Central memory CD8-positive, alpha-beta T cell (primary cell): Measurements from ENCODE around the gene ATP5PO.

Experiments used
- ATAC-seq: fragments of 150-1000 bp; cut with Tn5 transposase; replicated peaks from 2 replicates; pipeline ENCODE4 v1.10.0; 2022; ENCODE audit warnings: mild to moderate bottlenecking, moderate FRiP score, moderate number of reproducible peaks; ENCODE audit not compliant: poor library complexity, severe bottlenecking; ENCODE audit errors: extremely low read depth
- DNase-seq, 2 donors: peaks; one replicate each; pipeline ENCODE4 v3.0.0; 2021; ENCODE audit warnings: low spot score in 2 of 2
- H3K27ac Mint-ChIP-seq: one replicate; pipeline ENCODE4 v1.8.0; 2022; ENCODE audit warnings: low read depth, mild to moderate bottlenecking, moderate library complexity, mixed read lengths
- H3K27me3 Mint-ChIP-seq: one replicate; pipeline ENCODE4 v1.8.0; 2022; ENCODE audit warnings: mixed read lengths
- H3K36me3 Mint-ChIP-seq: one replicate; pipeline ENCODE4 v1.8.0; 2022; ENCODE audit warnings: mild to moderate bottlenecking, moderate library complexity, mixed read lengths; ENCODE audit not compliant: insufficient read depth
- H3K4me1 Mint-ChIP-seq: one replicate; pipeline ENCODE4 v1.8.0; 2022; ENCODE audit warnings: mixed read lengths
- H3K4me3 Mint-ChIP-seq: one replicate; pipeline ENCODE4 v1.8.0; 2022; ENCODE audit warnings: mild to moderate bottlenecking, moderate library complexity, mixed read lengths
- H3K9me3 Mint-ChIP-seq: one replicate; pipeline ENCODE4 v1.8.0; 2022; ENCODE audit warnings: mixed read lengths

Gene ATP5PO

GRCh38 chr21:33915368-33916199, at the start of gene ATP5PO:
Gene ATP5PO, minus strand, starts transcription at chr21:33915804. Its CDS starts 41 bp downstream, at chr21:33915763.
- Mint-ChIP-seq H3K27ac (peak within 1 kb of the TSS; percentile 98), H3K4me3 (peak within 1 kb of the TSS; percentile 97), H3K27me3 (no peaks in the 10 kb centered on the region), H3K9me3 (no peaks in the 10 kb centered on the region), H3K36me3 (peaks cover 25% of the 10 kb centered on the region), H3K4me1 (peaks cover 30% of the 10 kb centered on the region)
- ATAC-seq, result peak; percentile 99
- DNase-seq, result peak; percentile 90 to 93

GRCh38 chr21:33964706-33965325, 49.2 kb upstream of the ATP5PO start:
- no peak overlapping the region for H3K4me3 Mint-ChIP-seq
- peaks cover 28% of the 10 kb centered on the region for H3K4me1 Mint-ChIP-seq
- no peak for ATAC-seq
- no peaks in the 10 kb centered on the region for H3K27me3 Mint-ChIP-seq
- H3K9me3 Mint-ChIP-seq, result no peaks in the 10 kb centered on the region
- H3K27ac Mint-ChIP-seq, result no peak overlapping the region
- peaks cover 10% of the 10 kb centered on the region for H3K36me3 Mint-ChIP-seq
- no peak for DNase-seq

- H3K27ac Mint-ChIP-seq, result no peak overlapping the region
- no peak overlapping the region for H3K4me3 Mint-ChIP-seq
- no peak for DNase-seq
- no peak for ATAC-seq
- no peaks in the 10 kb centered on the region for H3K27me3 Mint-ChIP-seq
- H3K36me3 Mint-ChIP-seq, result peaks cover 8% of the 10 kb centered on the region
- no peaks in the 10 kb centered on the region for H3K9me3 Mint-ChIP-seq
- peaks cover 25% of the 10 kb centered on the region for H3K4me1 Mint-ChIP-seq
Observed at GRCh38 chr21:33963848-33964555, 48.4 kb upstream of the ATP5PO start.

GRCh38 chr21:33962290-33962689, 46.7 kb upstream of the ATP5PO start:
- Mint-ChIP-seq H3K36me3 (peaks cover 8% of the 10 kb centered on the region), H3K4me3 (no peak overlapping the region), H3K27ac (no peak overlapping the region), H3K27me3 (no peaks in the 10 kb centered on the region), H3K9me3 (no peaks in the 10 kb centered on the region), H3K4me1 (peaks cover 29% of the 10 kb centered on the region)
- DNase-seq (no peak), ATAC-seq (no peak)

- Mint-ChIP-seq H3K4me3 (no peak overlapping the region), H3K36me3 (peaks cover 6% of the 10 kb centered on the region), H3K27me3 (no peaks in the 10 kb centered on the region), H3K4me1 (peaks cover 33% of the 10 kb centered on the region), H3K27ac (no peak overlapping the region), H3K9me3 (no peaks in the 10 kb centered on the region)
- ATAC-seq (no peak), DNase-seq (no peak)
Observed at GRCh38 chr21:33961061-33961460, 45.5 kb upstream of the ATP5PO start.

GRCh38 chr21:33959680-33960079, 44.1 kb upstream of the ATP5PO start:
- no peak for ATAC-seq
- Mint-ChIP-seq H3K4me1 (peaks cover 44% of the 10 kb centered on the region), H3K27ac (peak overlapping the region; percentile 74), H3K27me3 (no peaks in the 10 kb centered on the region), H3K36me3 (peaks cover 6% of the 10 kb centered on the region), H3K9me3 (no peaks in the 10 kb centered on the region), H3K4me3 (no peak overlapping the region)
- no peak for DNase-seq

- no peaks in the 10 kb centered on the region for H3K9me3 Mint-ChIP-seq
- peaks cover 11% of the 10 kb centered on the region for H3K36me3 Mint-ChIP-seq
- ATAC-seq (no peak), DNase-seq (no peak)
- H3K4me3 Mint-ChIP-seq, result no peak overlapping the region
- H3K4me1 Mint-ChIP-seq, result peaks cover 50% of the 10 kb centered on the region
- H3K27ac Mint-ChIP-seq, result peak overlapping the region; percentile 93
- H3K27me3 Mint-ChIP-seq, result no peaks in the 10 kb centered on the region
Observed at GRCh38 chr21:33954395-33954794, 38.8 kb upstream of the ATP5PO start.

GRCh38 chr21:33951276-33952178, 35.9 kb upstream of the ATP5PO start:
- no peak for ATAC-seq
- H3K4me1 Mint-ChIP-seq, result peaks cover 72% of the 10 kb centered on the region
- peaks cover 28% of the 10 kb centered on the region for H3K36me3 Mint-ChIP-seq
- H3K27me3 Mint-ChIP-seq, result no peaks in the 10 kb centered on the region
- peak overlapping the region; percentile 51 for H3K4me3 Mint-ChIP-seq
- peak overlapping the region; percentile 95 for H3K27ac Mint-ChIP-seq
- DNase-seq, result no peak
- H3K9me3 Mint-ChIP-seq, result no peaks in the 10 kb centered on the region

- ATAC-seq (no peak), DNase-seq (no peak)
- Mint-ChIP-seq H3K9me3 (no peaks in the 10 kb centered on the region), H3K27ac (peak overlapping the region; percentile 95), H3K27me3 (no peaks in the 10 kb centered on the region), H3K36me3 (peaks cover 31% of the 10 kb centered on the region), H3K4me1 (peaks cover 72% of the 10 kb centered on the region), H3K4me3 (peak overlapping the region; percentile 86)
Observed at GRCh38 chr21:33950431-33951079, 35.0 kb upstream of the ATP5PO start.

- peak in 1 of 2 donors; percentile 59 for DNase-seq
- peaks cover 31% of the 10 kb centered on the region for H3K36me3 Mint-ChIP-seq
- ATAC-seq, result peak; percentile 11
Observed at GRCh38 chr21:33949516-33950430, 34.2 kb upstream of the ATP5PO start.

GRCh38 chr21:33948951-33949444, 33.4 kb upstream of the ATP5PO start:
- Mint-ChIP-seq H3K4me3 (peak overlapping the region; percentile 86), H3K36me3 (peaks cover 28% of the 10 kb centered on the region), H3K4me1 (peaks cover 74% of the 10 kb centered on the region), H3K27me3 (no peaks in the 10 kb centered on the region), H3K27ac (peak overlapping the region; percentile 95), H3K9me3 (peaks cover 6% of the 10 kb centered on the region)
- ATAC-seq (no peak), DNase-seq (no peak)

More at GRCh38 chr21:33949516-33950430, 34.2 kb upstream of the ATP5PO start:
- peak overlapping the region; percentile 95 for H3K27ac Mint-ChIP-seq
- H3K27me3 Mint-ChIP-seq, result no peaks in the 10 kb centered on the region
- H3K9me3 Mint-ChIP-seq, result peaks cover 3% of the 10 kb centered on the region
- peaks cover 69% of the 10 kb centered on the region for H3K4me1 Mint-ChIP-seq
- peak overlapping the region; percentile 86 for H3K4me3 Mint-ChIP-seq
